Ovary (tissue), 3 donors: Measurements from ENCODE around the gene SH2B3.

Experiments used
- CTCF ChIP-seq, 3 donors: fragments of 450-650 bp in 2 of 3; fragments of 200-600 bp in 1 of 3; IDR thresholded peaks; one replicate each; pipeline versions ENCODE4 v1.5.1 to v1.8.0; 2016 to 2022; ENCODE audit warnings: antibody characterized with exemption in 3 of 3, mild to moderate bottlenecking in 1 of 3
- POLR2A ChIP-seq: fragments of 450-650 bp; IDR thresholded peaks from one replicate; pipeline ENCODE4 v1.6.1; 2017; ENCODE audit warnings: antibody characterized with exemption, mild to moderate bottlenecking, moderate library complexity
- donor health status: DM: no; HTN: no; CAD: no.

- TF ChIP-seq CTCF (IDR thresholded peaks at IDR 0.05) (no peak), POLR2A (no peak)
Observed at GRCh38 chr12:111467857-111468241, 62.1 kb downstream of the SH2B3 start.
